Mesothelial cell of epicardium (in vitro differentiated cells): ENCODE results near the gene NCAPD2. TPM values are rescaled to one million over a fixed set of nuclear protein-coding genes. Genes with fewer than 3 reads are reported as not detected.

Experiments used
- DNase-seq, 2 experiments: peaks; one replicate each; pipeline ENCODE4 v3.0.0; 2021; ENCODE audit warnings: low spot score in 2 of 2; ENCODE audit not compliant: unreplicated experiment in 2 of 2
- H3K27ac Mint-ChIP-seq: 2 replicates; pipeline ENCODE4 v1.8.0; 2021; ENCODE audit warnings: mixed read lengths
- H3K27me3 Mint-ChIP-seq: 2 replicates; pipeline ENCODE4 v1.8.0; 2021; ENCODE audit warnings: low read depth, mixed read lengths
- H3K36me3 Mint-ChIP-seq: 2 replicates; pipeline ENCODE4 v1.8.0; 2021; ENCODE audit warnings: mixed read lengths
- H3K4me1 Mint-ChIP-seq: 2 replicates; pipeline ENCODE4 v1.8.0; 2021; ENCODE audit warnings: mixed read lengths
- H3K4me3 Mint-ChIP-seq: 2 replicates; pipeline ENCODE4 v1.8.0; 2021; ENCODE audit warnings: mild to moderate bottlenecking, moderate library complexity, mixed read lengths
- H3K9me3 Mint-ChIP-seq: 2 replicates; pipeline ENCODE4 v1.8.0; 2021; ENCODE audit warnings: mixed read lengths
- CTCF ChIP-seq: fragments of 200-600 bp; sonication (generic); IDR thresholded peaks from one replicate; pipeline ENCODE4 v1.5.0; 2021; ENCODE audit warnings: antibody characterized with exemption; ENCODE audit not compliant: unreplicated experiment
- total RNA-seq: library from RNA; stranded (reverse); gene quantifications from 3 replicates; pipeline ENCODE4 v1.2.1, GENCODE V29; 2021

NCAPD2 gene
- total RNA-seq, 1 donor from 2014 or later, result 56.3 TPM

- Mint-ChIP-seq H3K27ac (peak overlapping the region; percentile 98), H3K27me3 (no peaks in the 10 kb centered on the region), H3K4me1 (peaks cover 66% of the 10 kb centered on the region), H3K9me3 (no peaks in the 10 kb centered on the region), H3K36me3 (peaks cover 44% of the 10 kb centered on the region), H3K4me3 (peak overlapping the region; percentile 11)
- TF ChIP-seq CTCF, result no peak
- DNase-seq, result peak in 1 of 2 experiments; percentile 72
Observed at GRCh38 chr12:6528539-6529235, 34.8 kb downstream of the NCAPD2 start.

- H3K9me3 Mint-ChIP-seq, result no peaks in the 10 kb centered on the region
- peak overlapping the region; percentile 98 for H3K27ac Mint-ChIP-seq
- DNase-seq, result peak in 1 of 2 experiments; percentile 59
- TF ChIP-seq CTCF, result no peak
- H3K4me1 Mint-ChIP-seq, result peaks cover 68% of the 10 kb centered on the region
- H3K27me3 Mint-ChIP-seq, result no peaks in the 10 kb centered on the region
- peaks cover 39% of the 10 kb centered on the region for H3K36me3 Mint-ChIP-seq
- H3K4me3 Mint-ChIP-seq, result peak overlapping the region; percentile 11
Observed at GRCh38 chr12:6529291-6529737, 35.4 kb downstream of the NCAPD2 start.

GRCh38 chr12:6530576-6531260, 36.8 kb downstream of the NCAPD2 start:
- Mint-ChIP-seq H3K9me3 (no peaks in the 10 kb centered on the region), H3K27me3 (no peaks in the 10 kb centered on the region), H3K4me1 (peaks cover 74% of the 10 kb centered on the region), H3K4me3 (no peak overlapping the region), H3K27ac (peak overlapping the region; percentile 98), H3K36me3 (peaks cover 31% of the 10 kb centered on the region)
- no peak for TF ChIP-seq CTCF
- no peak for DNase-seq

GRCh38 chr12:6532051-6532926, 38.4 kb downstream of the NCAPD2 start:
- Mint-ChIP-seq H3K4me1 (peaks cover 77% of the 10 kb centered on the region), H3K9me3 (no peaks in the 10 kb centered on the region), H3K4me3 (peak overlapping the region; percentile 91), H3K36me3 (peaks cover 24% of the 10 kb centered on the region), H3K27me3 (no peaks in the 10 kb centered on the region), H3K27ac (peak overlapping the region; percentile 99)
- no peak for TF ChIP-seq CTCF
- DNase-seq, result peak in 1 of 2 experiments; percentile 57

GRCh38 chr12:6532927-6533652, 39.2 kb downstream of the NCAPD2 start:
- Mint-ChIP-seq H3K27ac (peak overlapping the region; percentile 99), H3K4me3 (peak overlapping the region; percentile 91), H3K36me3 (peaks cover 24% of the 10 kb centered on the region), H3K9me3 (no peaks in the 10 kb centered on the region), H3K4me1 (peaks cover 74% of the 10 kb centered on the region), H3K27me3 (no peaks in the 10 kb centered on the region)
- TF ChIP-seq CTCF, result no peak
- peak in 1 of 2 experiments; percentile 78 for DNase-seq
